Effector memory CD8-positive, alpha-beta T cell (primary cell): ENCODE results near the gene BRSK2.

Source experiments
- ATAC-seq: fragments of 150-1000 bp; cut with Tn5 transposase; replicated peaks from 2 replicates; pipeline ENCODE4 v1.10.0; 2021; ENCODE audit warnings: mild to moderate bottlenecking, moderate library complexity
- DNase-seq, 3 experiments: peaks; one replicate each; pipeline ENCODE4 v3.0.0; 2021
- H3K27ac Mint-ChIP-seq, 2 donors: one replicate each; pipeline ENCODE4 v1.8.0; 2022; ENCODE audit warnings: mild to moderate bottlenecking in 2 of 2, mixed read lengths in 2 of 2, moderate library complexity in 2 of 2
- H3K27me3 Mint-ChIP-seq, 2 donors: one replicate each; pipeline ENCODE4 v1.8.0; 2022; ENCODE audit warnings: mixed read lengths in 2 of 2
- H3K36me3 Mint-ChIP-seq: one replicate; pipeline ENCODE4 v1.8.0; 2022; ENCODE audit warnings: mild to moderate bottlenecking, moderate library complexity, mixed read lengths; ENCODE audit not compliant: insufficient read depth
- H3K4me1 Mint-ChIP-seq, 2 donors: one replicate each; pipeline ENCODE4 v1.8.0; 2022; ENCODE audit warnings: low read depth in 2 of 2, mixed read lengths in 2 of 2
- H3K4me3 Mint-ChIP-seq, 2 donors: one replicate each; pipeline ENCODE4 v1.8.0; 2022; ENCODE audit warnings: mild to moderate bottlenecking in 2 of 2, mixed read lengths in 2 of 2, moderate library complexity in 2 of 2
- H3K9me3 Mint-ChIP-seq, 2 donors: one replicate each; pipeline ENCODE4 v1.8.0; 2022; ENCODE audit warnings: mixed read lengths in 2 of 2

The BRSK2 gene

GRCh38 chr11:1360835-1361357, 28.8 kb upstream of the BRSK2 start:
- Mint-ChIP-seq H3K27ac (no peak overlapping the region), H3K36me3 (peaks cover 3% of the 10 kb centered on the region), H3K9me3 (no peaks in the 10 kb centered on the region), H3K4me1 (no peaks in the 10 kb centered on the region), H3K27me3 (peaks cover 34 to 46% of the 10 kb centered on the region in 2 donors), H3K4me3 (no peak overlapping the region)
- ATAC-seq (no peak), DNase-seq (no peak)

GRCh38 chr11:1361882-1362281, 27.9 kb upstream of the BRSK2 start:
- DNase-seq: no peak
- Mint-ChIP-seq H3K36me3 (peaks cover 2% of the 10 kb centered on the region), H3K4me3 (no peak overlapping the region), H3K27ac (no peak overlapping the region), H3K27me3 (peaks cover 24 to 41% of the 10 kb centered on the region in 2 donors), H3K9me3 (no peaks in the 10 kb centered on the region), H3K4me1 (no peaks in the 10 kb centered on the region)
- ATAC-seq: no peak

DNA sequence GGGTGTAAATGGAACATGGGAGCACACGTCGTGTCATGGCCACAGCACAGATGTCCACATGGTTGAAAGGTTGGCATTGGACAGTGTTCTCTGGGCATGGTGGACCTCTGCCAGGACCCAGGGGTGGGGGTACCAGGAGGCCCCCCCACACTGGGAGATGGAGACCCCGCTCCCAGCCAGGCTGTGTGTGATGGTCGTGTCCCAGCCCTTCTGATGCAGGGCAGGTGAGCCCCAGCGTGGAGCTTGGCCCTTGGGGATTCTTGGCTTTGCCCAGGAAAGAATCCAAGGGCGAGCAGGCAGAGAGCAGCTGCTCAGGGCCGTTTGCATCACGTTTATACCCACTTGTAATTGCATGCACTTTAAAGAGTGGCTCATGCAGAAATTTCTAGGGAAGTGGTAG, 22.0 kb upstream of the BRSK2 start:
- H3K27ac Mint-ChIP-seq: no peak overlapping the region
- no peak overlapping the region for H3K4me3 Mint-ChIP-seq
- ATAC-seq (no peak), DNase-seq (no peak)
- no peaks in the 10 kb centered on the region for H3K4me1 Mint-ChIP-seq
- peaks cover 22 to 53% of the 10 kb centered on the region in 2 donors for H3K27me3 Mint-ChIP-seq
- H3K9me3 Mint-ChIP-seq: no peaks in the 10 kb centered on the region
- H3K36me3 Mint-ChIP-seq: no peaks in the 10 kb centered on the region

- Mint-ChIP-seq H3K9me3 (no peaks in the 10 kb centered on the region), H3K4me3 (no peak overlapping the region), H3K36me3 (no peaks in the 10 kb centered on the region), H3K27ac (no peak overlapping the region), H3K27me3 (peaks cover 22 to 53% of the 10 kb centered on the region in 2 donors), H3K4me1 (no peaks in the 10 kb centered on the region)
- ATAC-seq (no peak), DNase-seq (no peak)
These were observed 21.5 kb upstream of the BRSK2 start for GRCh38 chr11:1368216-1368615.

- Mint-ChIP-seq H3K27ac (no peak overlapping the region), H3K9me3 (no peaks in the 10 kb centered on the region), H3K36me3 (peaks cover 2% of the 10 kb centered on the region), H3K4me1 (no peaks in the 10 kb centered on the region), H3K27me3 (peaks cover 22 to 47% of the 10 kb centered on the region in 2 donors), H3K4me3 (no peak overlapping the region)
- ATAC-seq: no peak
- no peak for DNase-seq
These were observed 20.8 kb upstream of the BRSK2 start for GRCh38 chr11:1368966-1369365.

GRCh38 chr11:1369371-1370005, 20.2 kb upstream of the BRSK2 start:
- Mint-ChIP-seq H3K27ac (no peak overlapping the region), H3K4me1 (no peaks in the 10 kb centered on the region), H3K9me3 (no peaks in the 10 kb centered on the region), H3K36me3 (peaks cover 3% of the 10 kb centered on the region), H3K4me3 (no peak overlapping the region), H3K27me3 (peaks cover 22 to 42% of the 10 kb centered on the region in 2 donors)
- no peak for DNase-seq
- no peak for ATAC-seq

DNA sequence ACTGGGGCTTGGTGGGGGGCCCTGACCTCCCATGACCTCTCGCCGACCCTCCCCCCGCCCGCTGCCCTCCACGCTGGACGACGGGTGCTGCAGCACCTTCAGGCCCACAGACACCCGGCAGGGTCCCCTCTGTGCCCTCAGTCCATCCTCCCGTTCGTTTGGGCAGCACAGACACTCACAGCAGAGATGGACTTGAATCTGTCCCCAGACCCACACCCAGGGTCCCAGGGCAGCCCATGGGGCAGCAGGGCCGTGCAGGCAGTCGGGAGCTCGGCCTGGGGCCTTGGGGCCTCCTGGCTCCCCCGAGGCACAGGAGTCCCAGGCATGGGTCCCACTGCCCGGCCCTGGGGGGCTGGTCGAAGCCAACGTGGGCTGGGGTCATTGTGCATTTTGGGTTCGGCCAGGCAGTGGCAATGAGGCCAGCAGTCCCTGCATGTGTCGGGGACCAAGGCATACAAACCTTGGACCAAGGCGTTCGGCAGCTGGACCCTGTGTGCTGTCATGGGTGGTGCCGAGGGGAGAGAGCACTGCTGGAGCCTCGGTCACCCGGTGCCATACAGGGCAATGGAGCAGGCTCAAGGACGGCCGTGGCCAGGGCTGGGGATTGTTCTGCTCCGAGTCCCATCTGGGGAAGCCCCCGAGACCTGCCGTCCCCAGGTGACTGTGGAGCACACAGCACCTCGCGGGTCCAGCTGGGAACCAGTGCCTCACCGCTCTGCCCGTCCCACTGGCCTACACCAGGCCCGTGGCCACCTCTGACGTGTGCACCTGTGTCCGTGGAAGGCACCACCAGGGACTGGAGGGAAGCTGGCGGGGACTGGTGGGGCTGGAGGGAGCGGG, 19.3 kb upstream of the BRSK2 start:
- no peaks in the 10 kb centered on the region for H3K4me1 Mint-ChIP-seq
- H3K27ac Mint-ChIP-seq: no peak overlapping the region
- H3K36me3 Mint-ChIP-seq: peaks cover 3% of the 10 kb centered on the region
- H3K27me3 Mint-ChIP-seq: peaks cover 12 to 32% of the 10 kb centered on the region in 2 donors
- H3K4me3 Mint-ChIP-seq: no peak overlapping the region
- DNase-seq (no peak), ATAC-seq (no peak)
- H3K9me3 Mint-ChIP-seq: no peaks in the 10 kb centered on the region

GRCh38 chr11:1371026-1371325, 18.8 kb upstream of the BRSK2 start:
- no peaks in the 10 kb centered on the region for H3K4me1 Mint-ChIP-seq
- H3K27ac Mint-ChIP-seq: no peak overlapping the region
- peaks cover 3% of the 10 kb centered on the region for H3K36me3 Mint-ChIP-seq
- no peaks in the 10 kb centered on the region for H3K9me3 Mint-ChIP-seq
- peaks cover 9 to 27% of the 10 kb centered on the region in 2 donors for H3K27me3 Mint-ChIP-seq
- H3K4me3 Mint-ChIP-seq: no peak overlapping the region
- no peak for ATAC-seq
- no peak for DNase-seq

GRCh38 chr11:1371377-1371776, 18.4 kb upstream of the BRSK2 start:
- H3K9me3 Mint-ChIP-seq: no peaks in the 10 kb centered on the region
- no peaks in the 10 kb centered on the region for H3K4me1 Mint-ChIP-seq
- H3K27me3 Mint-ChIP-seq: peaks cover 9 to 27% of the 10 kb centered on the region in 2 donors
- ATAC-seq: no peak
- H3K4me3 Mint-ChIP-seq: no peak overlapping the region
- no peak for DNase-seq
- H3K36me3 Mint-ChIP-seq: peaks cover 3% of the 10 kb centered on the region
- no peak overlapping the region for H3K27ac Mint-ChIP-seq

DNA sequence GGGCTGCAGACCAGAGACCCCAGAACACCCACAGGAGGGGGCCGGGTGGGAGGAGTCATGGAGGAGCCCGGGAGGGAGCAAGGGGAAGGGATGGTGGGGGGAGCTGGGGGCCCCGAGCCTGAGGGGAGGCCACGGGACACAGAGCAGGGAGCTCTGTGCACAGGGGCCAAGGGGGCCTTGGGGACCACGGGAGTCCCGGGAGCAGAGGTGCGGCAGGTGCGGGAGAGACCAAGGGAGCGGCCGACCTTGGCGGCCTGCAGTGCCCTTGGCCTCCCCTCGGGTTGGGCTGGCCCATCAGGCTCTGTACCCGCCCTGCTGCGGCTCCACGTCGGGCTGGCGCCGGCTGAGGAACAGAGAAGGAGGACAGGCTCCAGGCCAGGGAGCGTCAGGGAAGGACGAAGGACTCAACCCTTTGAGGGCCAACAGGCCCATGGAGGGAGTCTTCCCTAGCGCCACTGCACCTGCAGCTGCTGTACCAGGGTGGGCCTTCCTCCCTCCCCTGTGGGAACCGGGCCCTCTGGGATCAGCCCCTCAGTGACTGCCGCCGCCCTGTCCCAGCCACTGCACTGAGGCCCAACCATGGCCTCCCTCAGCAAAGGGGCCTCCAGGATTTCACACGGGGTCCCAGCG, 17.8 kb upstream of the BRSK2 start:
- DNase-seq (no peak), ATAC-seq (no peak)
- Mint-ChIP-seq H3K4me1 (no peaks in the 10 kb centered on the region), H3K36me3 (peaks cover 3% of the 10 kb centered on the region), H3K27me3 (peaks cover 9 to 27% of the 10 kb centered on the region in 2 donors), H3K9me3 (no peaks in the 10 kb centered on the region), H3K4me3 (no peak overlapping the region), H3K27ac (no peak overlapping the region)

GRCh38 chr11:1372660-1373059, 17.1 kb upstream of the BRSK2 start:
- peaks cover 9 to 27% of the 10 kb centered on the region in 2 donors for H3K27me3 Mint-ChIP-seq
- no peaks in the 10 kb centered on the region for H3K4me1 Mint-ChIP-seq
- H3K36me3 Mint-ChIP-seq: peaks cover 3% of the 10 kb centered on the region
- no peak overlapping the region for H3K4me3 Mint-ChIP-seq
- H3K27ac Mint-ChIP-seq: no peak overlapping the region
- no peaks in the 10 kb centered on the region for H3K9me3 Mint-ChIP-seq
- DNase-seq (no peak), ATAC-seq (no peak)

GRCh38 chr11:1373536-1374214, 16.1 kb upstream of the BRSK2 start:
- Mint-ChIP-seq H3K9me3 (no peaks in the 10 kb centered on the region), H3K27me3 (peaks cover 9 to 21% of the 10 kb centered on the region in 2 donors), H3K27ac (no peak overlapping the region), H3K36me3 (peaks cover 3% of the 10 kb centered on the region), H3K4me1 (no peaks in the 10 kb centered on the region), H3K4me3 (no peak overlapping the region)
- DNase-seq (no peak), ATAC-seq (no peak)

GRCh38 chr11:1375161-1375954, 14.4 kb upstream of the BRSK2 start:
- no peak for DNase-seq
- no peaks in the 10 kb centered on the region for H3K9me3 Mint-ChIP-seq
- no peaks in the 10 kb centered on the region for H3K4me1 Mint-ChIP-seq
- ATAC-seq: no peak
- no peak overlapping the region for H3K4me3 Mint-ChIP-seq
- H3K27ac Mint-ChIP-seq: peak overlapping the region in 1 of 2 donors; percentile 59
- H3K36me3 Mint-ChIP-seq: peaks cover 3% of the 10 kb centered on the region
- H3K27me3 Mint-ChIP-seq: peaks cover 0 to 9% of the 10 kb centered on the region in 2 donors
